OCI-LY3 (cell line): ENCODE data around the gene CCDC141.

Experiments used
- H2AFZ ChIP-seq: fragments of 200-600, 300-600 bp; shearing (Covaris generic); 2 replicates; pipeline ENCODE4 v1.6.0; 2014; ENCODE audit warnings: antibody characterized with exemption, low read depth, low read length
- H3K27ac ChIP-seq: fragments of 200-600, 300-600 bp; sonication (generic); 2 replicates; pipeline ENCODE4 v1.5.1; 2014; ENCODE audit warnings: mild to moderate bottlenecking, low read length, moderate library complexity, mixed read lengths
- H3K27me3 ChIP-seq: fragments of 200-600, 300-600 bp; sonication (generic); 2 replicates; pipeline ENCODE4 v1.6.1; 2014; ENCODE audit warnings: low read depth, low read length, mixed read lengths
- H3K36me3 ChIP-seq: fragments of 200-600, 300-600 bp; sonication (generic); replicated peaks from 2 replicates; pipeline ENCODE3; 2014; ENCODE audit warnings: low read depth, low read length, mixed read lengths
- H3K4me1 ChIP-seq: fragments of 300-600, 200-600 bp; sonication (generic); 2 replicates; pipeline ENCODE4 v1.6.1; 2014; ENCODE audit warnings: low read length, mixed read lengths
- H3K4me2 ChIP-seq: fragments of 200-600, 300-600 bp; sonication (generic); 2 replicates; pipeline ENCODE4 v1.6.1; 2014; ENCODE audit warnings: low read length, mixed read lengths
- H3K4me3 ChIP-seq: fragments of 300-600, 200-600 bp; sonication (generic); 2 replicates; pipeline ENCODE4 v1.5.1; 2014; ENCODE audit warnings: antibody characterized with exemption, mild to moderate bottlenecking, low read length, moderate library complexity
- H3K79me2 ChIP-seq: fragments of 300-600, 200-600 bp; shearing (Covaris generic); 2 replicates; pipeline ENCODE4 v1.6.1; 2014; ENCODE audit warnings: mild to moderate bottlenecking, low read length, mixed read lengths
- H3K9ac ChIP-seq: fragments of 300-600, 200-600 bp; shearing (Covaris generic); 2 replicates; pipeline ENCODE4 v1.6.0; 2014; ENCODE audit warnings: mild to moderate bottlenecking, low read length, moderate library complexity
- H3K9me3 ChIP-seq: fragments of 200-600, 300-600 bp; shearing (Covaris generic); 2 replicates; pipeline ENCODE4 v1.6.1; 2014; ENCODE audit warnings: low read length, mixed read lengths; ENCODE audit not compliant: insufficient read depth
- H4K20me1 ChIP-seq: fragments of 200-600, 300-600 bp; sonication (generic); 2 replicates; pipeline ENCODE4 v1.6.1; 2016; ENCODE audit warnings: low read length, mixed read lengths; ENCODE audit not compliant: insufficient read depth
- EZH2phosphoT487 ChIP-seq: fragments of 200-600 bp; shearing (Covaris generic); IDR thresholded peaks from 2 replicates; pipeline ENCODE4 v1.6.1; 2018; ENCODE audit warnings: antibody characterized with exemption, mixed run types, low read depth
- TF ChIP-seq, protein P1 (sequence below): fragments of 200-600, 300-600 bp; sonication (generic); IDR thresholded peaks from 2 replicates; pipeline ENCODE4 v1.5.1; 2014; ENCODE audit warnings: antibody characterized with exemption, low read length, low read depth

CCDC141 gene

DNA sequence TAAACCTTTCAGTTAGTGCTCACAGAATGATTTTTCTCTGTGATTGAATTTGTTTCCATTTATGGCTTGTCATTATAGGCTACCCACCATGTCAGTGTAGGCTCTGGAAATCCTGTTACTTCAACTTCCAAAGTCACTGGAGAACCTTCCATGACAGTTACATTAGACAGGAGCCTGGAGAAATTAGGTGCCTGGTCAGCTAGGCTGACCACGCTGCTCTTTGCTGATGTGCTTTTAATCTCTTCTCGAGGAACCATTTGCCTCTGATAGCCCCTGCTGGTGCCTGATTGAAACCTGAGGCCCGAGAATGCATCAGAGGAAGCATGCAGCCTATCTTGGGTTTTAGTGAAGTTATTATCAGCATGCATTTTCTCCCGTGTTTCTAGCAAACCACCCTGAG is 213.1 kb downstream of the CCDC141 start:
- Histone ChIP-seq H3K36me3 (no peaks in the 10 kb centered on the region), H3K27ac (no peak overlapping the region), H3K79me2 (no peaks in the 10 kb centered on the region), H3K4me3 (no peak overlapping the region), H3K4me1 (no peaks in the 10 kb centered on the region), H2AFZ (no peak overlapping the region), H3K4me2 (no peak overlapping the region), H3K9me3 (no peaks in the 10 kb centered on the region), H3K9ac (no peak overlapping the region), H3K27me3 (no peaks in the 10 kb centered on the region), H4K20me1 (no peaks in the 10 kb centered on the region)
- TF ChIP-seq EZH2phosphoT487, result no peak
- TF ChIP-seq, protein P1, sequence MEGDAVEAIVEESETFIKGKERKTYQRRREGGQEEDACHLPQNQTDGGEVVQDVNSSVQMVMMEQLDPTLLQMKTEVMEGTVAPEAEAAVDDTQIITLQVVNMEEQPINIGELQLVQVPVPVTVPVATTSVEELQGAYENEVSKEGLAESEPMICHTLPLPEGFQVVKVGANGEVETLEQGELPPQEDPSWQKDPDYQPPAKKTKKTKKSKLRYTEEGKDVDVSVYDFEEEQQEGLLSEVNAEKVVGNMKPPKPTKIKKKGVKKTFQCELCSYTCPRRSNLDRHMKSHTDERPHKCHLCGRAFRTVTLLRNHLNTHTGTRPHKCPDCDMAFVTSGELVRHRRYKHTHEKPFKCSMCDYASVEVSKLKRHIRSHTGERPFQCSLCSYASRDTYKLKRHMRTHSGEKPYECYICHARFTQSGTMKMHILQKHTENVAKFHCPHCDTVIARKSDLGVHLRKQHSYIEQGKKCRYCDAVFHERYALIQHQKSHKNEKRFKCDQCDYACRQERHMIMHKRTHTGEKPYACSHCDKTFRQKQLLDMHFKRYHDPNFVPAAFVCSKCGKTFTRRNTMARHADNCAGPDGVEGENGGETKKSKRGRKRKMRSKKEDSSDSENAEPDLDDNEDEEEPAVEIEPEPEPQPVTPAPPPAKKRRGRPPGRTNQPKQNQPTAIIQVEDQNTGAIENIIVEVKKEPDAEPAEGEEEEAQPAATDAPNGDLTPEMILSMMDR, result no peak

DNA sequence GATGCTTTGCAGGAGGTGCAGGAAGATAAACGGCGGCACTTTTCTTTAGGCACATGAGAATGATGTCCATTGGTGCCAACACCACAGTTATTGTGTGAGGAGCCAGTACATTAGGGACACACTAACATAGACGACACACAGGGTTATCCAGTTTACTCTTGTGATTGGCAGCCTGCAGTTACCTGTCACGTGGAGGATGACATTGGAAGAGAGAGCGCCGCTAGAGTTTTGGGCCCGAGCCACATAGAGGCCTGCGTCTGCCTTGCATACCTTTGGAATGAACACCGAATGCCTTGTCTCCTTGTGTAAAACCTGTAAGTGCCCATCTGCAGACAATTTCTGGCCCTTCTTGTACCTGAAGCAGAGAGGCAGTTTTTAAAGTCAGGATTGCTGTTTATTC is 215.9 kb downstream of the CCDC141 start:
- TF ChIP-seq EZH2phosphoT487, result no peak
- TF ChIP-seq, protein P1, result no peak
- H3K9ac ChIP-seq, result no peak overlapping the region
- H3K9me3 ChIP-seq, result no peaks in the 10 kb centered on the region
- H3K4me1 ChIP-seq, result no peaks in the 10 kb centered on the region
- H3K4me2 ChIP-seq, result no peak overlapping the region
- H2AFZ ChIP-seq, result no peak overlapping the region
- no peak overlapping the region for H3K27ac ChIP-seq
- no peaks in the 10 kb centered on the region for H3K79me2 ChIP-seq
- no peaks in the 10 kb centered on the region for H3K36me3 ChIP-seq
- no peaks in the 10 kb centered on the region for H3K27me3 ChIP-seq
- H3K4me3 ChIP-seq, result no peak overlapping the region
- H4K20me1 ChIP-seq, result no peaks in the 10 kb centered on the region

DNA sequence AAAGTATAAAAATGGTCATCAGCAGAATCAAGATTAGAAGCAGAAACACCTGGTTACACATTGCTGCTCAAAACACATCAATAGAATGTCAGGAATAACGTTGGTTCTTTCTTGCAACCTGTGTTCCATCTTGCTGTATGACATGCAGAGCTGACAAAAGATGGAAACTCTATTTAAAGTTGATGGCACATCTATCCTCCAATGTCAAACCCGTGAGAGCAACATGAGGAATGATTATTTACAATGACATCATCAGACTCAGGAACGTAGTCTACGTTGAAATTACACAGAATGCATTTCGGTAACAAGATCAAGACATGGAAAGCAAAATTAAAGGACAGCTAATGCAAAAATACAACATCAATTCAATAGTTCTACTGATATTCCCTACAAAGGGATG is 216.6 kb downstream of the CCDC141 start:
- H2AFZ ChIP-seq, result no peak overlapping the region
- H4K20me1 ChIP-seq, result no peaks in the 10 kb centered on the region
- H3K27ac ChIP-seq, result no peak overlapping the region
- no peak overlapping the region for H3K4me3 ChIP-seq
- no peak overlapping the region for H3K9ac ChIP-seq
- no peaks in the 10 kb centered on the region for H3K36me3 ChIP-seq
- H3K27me3 ChIP-seq, result no peaks in the 10 kb centered on the region
- TF ChIP-seq EZH2phosphoT487, result no peak
- TF ChIP-seq, protein P1, result no peak
- no peak overlapping the region for H3K4me2 ChIP-seq
- H3K79me2 ChIP-seq, result no peaks in the 10 kb centered on the region
- no peaks in the 10 kb centered on the region for H3K9me3 ChIP-seq
- no peaks in the 10 kb centered on the region for H3K4me1 ChIP-seq

DNA sequence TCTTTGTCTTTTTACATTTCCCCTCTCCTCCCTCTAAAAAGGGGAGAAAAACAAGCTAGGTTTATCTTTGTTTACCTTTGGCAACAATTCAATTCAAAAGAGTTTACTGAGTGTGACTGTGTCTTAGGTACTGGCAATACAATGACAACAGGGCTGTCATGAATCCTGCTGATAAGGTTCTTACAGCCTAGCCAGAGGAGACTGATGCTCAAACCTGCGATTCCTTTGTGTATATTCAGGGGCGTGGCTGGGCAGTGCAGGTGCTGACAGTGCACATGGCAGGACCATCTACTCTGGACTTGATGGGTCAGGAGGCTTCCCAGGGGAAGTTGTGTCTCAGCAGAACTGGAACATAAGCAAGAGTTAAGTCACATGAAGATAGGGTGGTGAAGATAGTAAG is 219.5 kb downstream of the CCDC141 start:
- no peak overlapping the region for H2AFZ ChIP-seq
- no peaks in the 10 kb centered on the region for H3K36me3 ChIP-seq
- H3K9ac ChIP-seq, result no peak overlapping the region
- no peaks in the 10 kb centered on the region for H3K9me3 ChIP-seq
- no peaks in the 10 kb centered on the region for H3K79me2 ChIP-seq
- H3K27ac ChIP-seq, result no peak overlapping the region
- no peaks in the 10 kb centered on the region for H3K27me3 ChIP-seq
- H4K20me1 ChIP-seq, result no peaks in the 10 kb centered on the region
- TF ChIP-seq, protein P1, result no peak
- TF ChIP-seq EZH2phosphoT487, result no peak
- no peak overlapping the region for H3K4me2 ChIP-seq
- H3K4me1 ChIP-seq, result no peaks in the 10 kb centered on the region
- no peak overlapping the region for H3K4me3 ChIP-seq
